ENCODE data around the gene TOMM20.

DNA sequence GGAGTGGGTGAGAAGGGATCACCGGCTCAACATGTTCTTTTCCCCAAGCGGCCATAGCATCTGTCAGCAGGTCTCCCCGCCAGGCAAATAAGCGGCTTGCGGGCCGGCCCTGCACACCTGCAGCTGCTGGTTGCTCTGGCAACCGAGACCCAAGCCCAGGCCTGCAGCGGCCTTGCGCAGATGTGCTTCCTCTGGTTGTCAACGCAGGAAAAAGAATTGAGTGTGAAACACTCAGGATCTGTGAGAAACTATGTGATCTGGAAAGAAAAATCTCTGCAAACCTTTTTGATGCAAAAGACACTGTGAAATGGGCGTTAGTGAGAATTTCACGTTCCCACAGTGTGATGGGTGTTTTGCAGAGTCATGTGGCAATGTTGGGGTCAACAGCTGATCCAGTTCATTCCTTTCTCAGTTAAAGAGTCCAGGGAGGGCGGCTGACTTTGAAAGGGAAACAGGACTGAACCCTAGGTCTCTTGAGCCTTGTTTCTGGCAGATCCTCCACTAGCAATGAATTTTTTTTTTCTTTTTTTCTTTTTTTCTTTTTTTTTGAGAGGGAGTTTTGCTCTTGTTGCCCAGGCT, 28.4 kb downstream of the TOMM20 start:
- no peak for TF ChIP-seq GATA3 (IDR thresholded peaks at IDR 0.05; ENCODE audit: low read depth, low read length)
- TF ChIP-seq GATA2 (IDR thresholded peaks at IDR 0.05; ENCODE audit: low read depth, low read length): no peak

Measured in SH-SY5Y (cell line).